HPDE6-E6E7 (cell line): Measurements from ENCODE around the gene ATP2B2.
"Not testable (repeated sequence)": the region's sequence is repeated elsewhere in the genome, so short reads cannot be mapped to it uniquely, and the experiment has no call there.

Experiments
- DNase-seq: peaks from one replicate; pipeline ENCODE4 v3.0.0; 2011; ENCODE audit warnings: missing footprints; ENCODE audit errors: extremely low spot score

Gene ATP2B2

GRCh38 chr3:10382892-10383849 lies 122.2 kb downstream of the ATP2B2 start:
- no peak for DNase-seq

GRCh38 chr3:10382445-10382844 lies 122.9 kb downstream of the ATP2B2 start:
- not testable (repeated sequence) for DNase-seq

- no peak for DNase-seq
Observed at GRCh38 chr3:10381336-10381735, 124.0 kb downstream of the ATP2B2 start.

GRCh38 chr3:10380906-10381305 lies 124.5 kb downstream of the ATP2B2 start:
- no peak for DNase-seq

- DNase-seq: no peak
Observed at GRCh38 chr3:10379961-10380360, 125.4 kb downstream of the ATP2B2 start.

GRCh38 chr3:10379161-10379560 lies 126.2 kb downstream of the ATP2B2 start:
- no peak for DNase-seq

- no peak for DNase-seq
Observed at GRCh38 chr3:10378742-10379141, 126.6 kb downstream of the ATP2B2 start.

- no peak for DNase-seq
Observed at GRCh38 chr3:10378246-10378645, 127.1 kb downstream of the ATP2B2 start.

- no peak for DNase-seq
Observed at GRCh38 chr3:10377148-10377725, 128.1 kb downstream of the ATP2B2 start.

- no peak for DNase-seq
Observed at GRCh38 chr3:10376353-10376752, 129.0 kb downstream of the ATP2B2 start.

GRCh38 chr3:10375296-10376053 lies 129.9 kb downstream of the ATP2B2 start:
- DNase-seq: no peak

GRCh38 chr3:10374311-10374710 lies 131.1 kb downstream of the ATP2B2 start:
- DNase-seq: no peak

GRCh38 chr3:10373686-10374261 lies 131.6 kb downstream of the ATP2B2 start:
- no peak for DNase-seq

GRCh38 chr3:10371789-10372188 lies 133.6 kb downstream of the ATP2B2 start:
- no peak for DNase-seq

GRCh38 chr3:10371167-10371566 lies 134.2 kb downstream of the ATP2B2 start:
- no peak for DNase-seq

- DNase-seq: no peak
Observed at GRCh38 chr3:10370429-10370828, 135.0 kb downstream of the ATP2B2 start.

- DNase-seq: no peak
Observed at GRCh38 chr3:10368512-10368911, 136.9 kb downstream of the ATP2B2 start.

GRCh38 chr3:10367506-10367905 lies 137.9 kb downstream of the ATP2B2 start:
- no peak for DNase-seq

GRCh38 chr3:10366651-10367101 lies 138.7 kb downstream of the ATP2B2 start:
- DNase-seq: peak; percentile 68

- DNase-seq: no peak
Observed at GRCh38 chr3:10365791-10366190, 139.6 kb downstream of the ATP2B2 start.

- no peak for DNase-seq
Observed at GRCh38 chr3:10365316-10365715, 140.1 kb downstream of the ATP2B2 start.

- DNase-seq: no peak
Observed at GRCh38 chr3:10364806-10365205, 140.6 kb downstream of the ATP2B2 start.
